Peyer's patch (tissue), 4 donors: ENCODE data around the gene CDH11.

Source experiments
- CTCF ChIP-seq, 6 experiments: fragments of 450-650 bp in 4 of 6; fragments of 200-600 bp in 2 of 6; sonication (generic) in 1 of 6; IDR thresholded peaks; one replicate each; pipeline ENCODE4 v1.5.1; 2017 to 2019; ENCODE audit warnings: antibody characterized with exemption in 6 of 6, mild to moderate bottlenecking in 3 of 6, moderate library complexity in 1 of 6
- POLR2A ChIP-seq, 2 donors: fragments of 450-650 bp; IDR thresholded peaks; one replicate each; pipeline ENCODE4 v1.5.1; 2017; ENCODE audit warnings: antibody characterized with exemption in 2 of 2, mild to moderate bottlenecking in 2 of 2, moderate library complexity in 2 of 2

- no peak for TF ChIP-seq CTCF (IDR thresholded peaks at IDR 0.05)
- TF ChIP-seq POLR2A (IDR thresholded peaks at IDR 0.05): no peak
Observed at GRCh38 chr16:65098916-65099315, 22.9 kb downstream of the CDH11 start.
